Tibial nerve (tissue), 4 donors: Measurements from ENCODE around the gene MDFI. TPM values are rescaled to one million over a fixed set of nuclear protein-coding genes. Genes with fewer than 3 reads are reported as not detected.

ENCODE experiments used
- DNase-seq, 2 donors: peaks; one replicate each; pipeline ENCODE4 v3.0.0-alpha.2; 2019; ENCODE audit warnings: low spot score in 2 of 2
- H3K27ac ChIP-seq, 4 donors: fragments of 200-600 bp; sonication (generic) in 3 of 4; one replicate each; pipeline ENCODE4 v1.5.1; 2017 to 2019; ENCODE audit warnings: mild to moderate bottlenecking in 1 of 4
- H3K27me3 ChIP-seq, 2 donors: fragments of 200-600 bp; sonication (generic) in 1 of 2; one replicate each; pipeline versions ENCODE4 v1.5.1 to v1.6.0; 2017 to 2019
- H3K36me3 ChIP-seq, 3 donors: fragments of 200-600 bp; sonication (generic); one replicate each; pipeline ENCODE4 v1.5.1; 2018 to 2019
- H3K4me1 ChIP-seq, 4 donors: fragments of 200-600 bp; sonication (generic) in 3 of 4; one replicate each; pipeline ENCODE4 v1.5.1; 2017 to 2019
- H3K4me3 ChIP-seq, 4 donors: fragments of 200-600 bp; sonication (generic) in 3 of 4; one replicate each; pipeline ENCODE4 v1.5.1; 2017 to 2019; ENCODE audit warnings: mild to moderate bottlenecking in 1 of 4, moderate library complexity in 1 of 4
- H3K9me3 ChIP-seq, 4 donors: fragments of 200-600 bp; sonication (generic) in 3 of 4; one replicate each; pipeline ENCODE4 v1.5.1; 2017 to 2019
- CTCF ChIP-seq, 5 experiments: fragments of 200-600 bp in 3 of 5; fragments of 450-650 bp in 2 of 5; sonication (generic) in 3 of 5; IDR thresholded peaks; one replicate each; pipeline ENCODE4 v1.5.1; 2016 to 2019; ENCODE audit warnings: antibody characterized with exemption in 5 of 5, mild to moderate bottlenecking in 3 of 5, moderate library complexity in 2 of 5
- EP300 ChIP-seq, 2 donors: sonication (generic); formaldehyde crosslinking; IDR thresholded peaks; one replicate each; pipeline ENCODE4 v1.6.1; 2017; ENCODE audit warnings: antibody characterized with exemption in 2 of 2, mild to moderate bottlenecking in 1 of 2
- POLR2A ChIP-seq, 2 donors: fragments of 450-650 bp; IDR thresholded peaks; one replicate each; pipeline ENCODE4 v1.6.1; 2017; ENCODE audit warnings: antibody characterized with exemption in 2 of 2, mild to moderate bottlenecking in 2 of 2, moderate library complexity in 2 of 2
- WGBS, 2 donors: methylation state at CpG; one replicate each; pipeline ENCODE4 v1.1.5; 2018; 5-methylcytosine and 5-hydroxymethylcytosine counted together
- total RNA-seq, 4 donors: library from RNA; depleted of rRNA; stranded (reverse); fragments of >200 nt; gene quantifications; one replicate each; pipeline ENCODE4 v1.1.0, GENCODE V29; 2016

Gene MDFI
- total RNA-seq: 10 to 100 TPM; 13.5 to 31.8 (median 20.7) TPM

- peaks cover 0 to 49% (median 21%) of the 10 kb centered on the region in 4 donors for H3K4me1 ChIP-seq
- no peak for DNase-seq
- no peaks in the 10 kb centered on the region for H3K36me3 ChIP-seq
- H3K27me3 ChIP-seq: peaks cover 0 to 44% of the 10 kb centered on the region in 2 donors
- TF ChIP-seq CTCF (IDR thresholded peaks at IDR 0.05) (no peak), POLR2A (IDR thresholded peaks at IDR 0.05) (no peak), EP300 (IDR thresholded peaks at IDR 0.05) (no peak)
- WGBS, 2 donors: 3 to 6% methylated on average over 51 to 75 of the region's 86 CpGs
- no peaks in the 10 kb centered on the region for H3K9me3 ChIP-seq
- peak within 1 kb of the TSS; percentile 30 to 61 (median 48) for H3K4me3 ChIP-seq
- peak within 1 kb of the TSS in 2 of 4 donors; percentile 60 to 79 for H3K27ac ChIP-seq
Observed at GRCh38 chr6:41638002-41638934, at the start of gene MDFI. Gene MDFI (plus strand): TSS chr6:41638468. CDS start chr6:41638750, 282 bp downstream.

GRCh38 chr6:41589223-41589622 is 49.0 kb upstream of the MDFI start:
- no peak overlapping the region for H3K4me3 ChIP-seq
- H3K27ac ChIP-seq: no peak overlapping the region
- H3K27me3 ChIP-seq: no peaks in the 10 kb centered on the region
- no peaks in the 10 kb centered on the region for H3K9me3 ChIP-seq
- peaks cover 0 to 20% (median 5%) of the 10 kb centered on the region in 4 donors for H3K4me1 ChIP-seq
- WGBS, 2 donors: 54 to 68% methylated on average over 4 of the region's 4 CpGs
- no peak for DNase-seq
- peaks cover 0 to 92% (median 0%) of the 10 kb centered on the region in 3 donors for H3K36me3 ChIP-seq
- TF ChIP-seq POLR2A (IDR thresholded peaks at IDR 0.05): no peak
- no peak for TF ChIP-seq CTCF (IDR thresholded peaks at IDR 0.05)
- TF ChIP-seq EP300 (IDR thresholded peaks at IDR 0.05): no peak

GRCh38 chr6:41589636-41590622 is 48.3 kb upstream of the MDFI start:
- 86 to 87% methylated on average over 29 to 39 of the region's 39 CpGs for WGBS, 2 donors
- no peaks in the 10 kb centered on the region for H3K27me3 ChIP-seq
- peaks cover 0 to 90% (median 0%) of the 10 kb centered on the region in 3 donors for H3K36me3 ChIP-seq
- TF ChIP-seq POLR2A (IDR thresholded peaks at IDR 0.05): no peak
- TF ChIP-seq CTCF (IDR thresholded peaks at IDR 0.05): no peak
- TF ChIP-seq EP300 (IDR thresholded peaks at IDR 0.05): no peak
- no peak overlapping the region for H3K27ac ChIP-seq
- peaks cover 0 to 13% (median 2%) of the 10 kb centered on the region in 4 donors for H3K4me1 ChIP-seq
- no peaks in the 10 kb centered on the region for H3K9me3 ChIP-seq
- no peak for DNase-seq
- no peak overlapping the region for H3K4me3 ChIP-seq

GRCh38 chr6:41591122-41591521 is 47.1 kb upstream of the MDFI start:
- peak overlapping the region in 1 of 4 donors; percentile 47 for H3K27ac ChIP-seq
- DNase-seq: no peak
- H3K27me3 ChIP-seq: no peaks in the 10 kb centered on the region
- peaks cover 0 to 90% (median 0%) of the 10 kb centered on the region in 3 donors for H3K36me3 ChIP-seq
- no peaks in the 10 kb centered on the region for H3K9me3 ChIP-seq
- H3K4me1 ChIP-seq: peaks cover 0 to 9% (median 0%) of the 10 kb centered on the region in 4 donors
- no peak for TF ChIP-seq POLR2A (IDR thresholded peaks at IDR 0.05)
- TF ChIP-seq CTCF (IDR thresholded peaks at IDR 0.05): no peak
- 88 to 92% methylated on average over 6 of the region's 6 CpGs for WGBS, 2 donors
- H3K4me3 ChIP-seq: no peak overlapping the region
